ENCODE results near the gene PTBP1. TPM values are rescaled to one million over a fixed set of nuclear protein-coding genes. Genes with fewer than 3 reads are reported as not detected.
"Not testable (repeated sequence)": the region's sequence is repeated elsewhere in the genome, so short reads cannot be mapped to it uniquely, and the experiment has no call there.

The PTBP1 gene
- total and polyA plus RNA-seq, 8 donors, result 83.3 to 160 (median 115) TPM

DNA sequence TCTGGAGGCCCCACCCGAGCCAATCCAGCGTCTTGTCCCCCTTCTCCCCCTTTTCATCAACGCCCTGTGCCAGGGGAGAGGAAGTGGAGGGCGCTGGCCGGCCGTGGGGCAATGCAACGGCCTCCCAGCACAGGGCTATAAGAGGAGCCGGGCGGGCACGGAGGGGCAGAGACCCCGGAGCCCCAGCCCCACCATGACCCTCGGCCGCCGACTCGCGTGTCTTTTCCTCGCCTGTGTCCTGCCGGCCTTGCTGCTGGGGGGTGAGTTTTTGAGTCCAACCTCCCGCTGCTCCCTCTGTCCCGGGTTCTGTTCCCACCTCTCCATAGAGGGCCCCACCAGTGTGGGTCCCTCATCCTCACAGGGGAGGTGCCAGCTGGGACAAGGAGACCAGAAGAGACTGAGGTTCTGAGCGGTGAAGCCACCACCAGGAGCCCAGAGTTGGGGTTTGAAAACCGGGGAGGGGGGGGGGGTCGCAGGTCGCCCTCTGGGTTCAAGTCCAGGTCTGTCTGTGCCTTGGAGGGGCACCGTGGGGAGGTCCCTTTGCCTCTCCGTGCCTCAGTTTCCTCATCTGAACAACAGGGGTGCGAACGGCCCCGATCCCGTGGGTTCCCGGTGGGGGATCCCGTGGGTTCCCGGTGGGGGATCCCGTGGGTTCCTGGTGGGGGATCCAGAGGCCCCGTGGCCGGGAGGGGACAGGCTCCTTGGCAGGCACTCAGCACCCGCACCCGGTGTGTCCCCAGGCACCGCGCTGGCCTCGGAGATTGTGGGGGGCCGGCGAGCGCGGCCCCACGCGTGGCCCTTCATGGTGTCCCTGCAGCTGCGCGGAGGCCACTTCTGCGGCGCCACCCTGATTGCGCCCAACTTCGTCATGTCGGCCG is 55.1 kb downstream of the PTBP1 start, which contains the start of gene ELANE:
TSS of gene ELANE (plus strand) at position 168 of the 878 bp plus-strand sequence. CDS start at position 194, 26 bp downstream.
- no peak for ATAC-seq

GRCh38 chr19:853014-853585 is 55.8 kb downstream of the PTBP1 start:
- no peak for TF ChIP-seq CTCF (IDR thresholded peaks at IDR 0.05)
- Histone ChIP-seq H3K27ac (no peak overlapping the region), H3K36me3 (no peaks in the 10 kb centered on the region), H3K4me3 (no peak overlapping the region), H3K9me3 (no peaks in the 10 kb centered on the region), H3K27me3 (peaks cover 0 to 7% (median 0%) of the 10 kb centered on the region in 4 donors), H3K4me1 (peaks cover 0 to 5% (median 0%) of the 10 kb centered on the region in 3 donors)
- peak in 1 of 6 donors; percentile 70 for DNase-seq
- WGBS, 2 donors, result 24 to 27% methylated on average over 48 to 67 of the region's 67 CpGs
- ATAC-seq, result no peak
- intact Hi-C loops (cut with DNase I), result no loop called here
- no peak for FAIRE-seq

More for the DNA sequence above, 55.1 kb downstream of the PTBP1 start, which contains the start of gene ELANE:
- Histone ChIP-seq H3K4me1 (peaks cover 0 to 5% (median 0%) of the 10 kb centered on the region in 3 donors), H3K4me3 (no peak within 1 kb of the TSS), H3K27me3 (peaks cover 0 to 7% (median 0%) of the 10 kb centered on the region in 4 donors), H3K36me3 (no peaks in the 10 kb centered on the region), H3K9me3 (no peaks in the 10 kb centered on the region), H3K27ac (peak within 1 kb of the TSS in 1 of 4 donors; percentile 63)
- TF ChIP-seq CTCF (IDR thresholded peaks at IDR 0.05), result no peak
- 54 to 58% methylated on average over 40 to 55 of the region's 55 CpGs for WGBS, 2 donors
- intact Hi-C loops (cut with DNase I), result no loop called here
- FAIRE-seq (no peak), DNase-seq (peak in 1 of 6 donors; percentile 72)

DNA sequence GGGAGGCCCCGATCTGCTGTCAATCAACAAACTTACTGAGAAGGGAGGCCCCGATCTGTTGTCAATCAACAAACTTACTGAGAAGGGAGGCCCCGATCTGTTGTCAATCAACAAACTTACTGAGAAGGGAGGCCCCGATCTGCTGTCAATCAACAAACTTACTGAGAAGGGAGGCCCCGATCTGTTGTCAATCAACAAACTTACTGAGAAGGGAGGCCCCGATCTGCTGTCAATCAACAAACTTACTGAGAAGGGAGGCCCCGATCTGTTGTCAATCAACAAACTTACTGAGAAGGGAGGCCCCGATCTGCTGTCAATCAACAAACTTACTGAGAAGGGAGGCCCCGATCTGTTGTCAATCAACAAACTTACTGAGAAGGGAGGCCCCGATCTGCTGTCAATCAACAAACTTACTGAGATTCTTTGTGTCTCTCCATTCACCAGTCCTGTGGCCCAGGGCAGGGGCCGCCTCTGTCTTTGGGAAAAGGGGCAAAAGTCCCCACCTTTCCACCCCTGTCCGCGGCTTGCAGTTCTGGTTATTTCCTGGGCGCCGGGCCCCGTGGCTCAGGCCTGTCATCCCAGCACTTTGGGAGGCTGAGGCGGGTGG is 56.5 kb downstream of the PTBP1 start:
- intact Hi-C loops (cut with DNase I); FAIRE-seq; ATAC-seq; H3K4me1 ChIP-seq; H3K36me3 ChIP-seq; H3K27ac ChIP-seq; H3K9me3 ChIP-seq; H3K4me3 ChIP-seq; H3K27me3 ChIP-seq: not testable (repeated sequence)
- DNase-seq, result peak in 1 of 6 donors; percentile 35
- WGBS, 2 donors, result 59 to 73% methylated on average over 10 to 12 of the region's 17 CpGs

DNA sequence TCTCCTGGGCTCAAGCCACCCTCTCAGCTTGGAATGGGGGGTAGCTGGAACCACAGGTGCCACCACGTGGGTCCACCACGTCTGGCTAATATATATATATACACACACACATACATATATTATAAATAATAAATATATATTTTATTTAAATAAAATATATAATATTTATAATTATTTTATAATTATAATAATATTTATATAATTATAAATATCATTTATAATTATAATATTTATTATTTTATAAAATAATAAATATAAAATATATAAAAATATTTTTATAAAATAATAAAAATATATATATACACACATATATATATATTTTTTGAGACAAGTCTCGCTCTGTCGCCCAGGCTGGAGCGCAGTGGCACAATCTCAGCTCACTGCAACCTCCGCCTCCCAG is 57.3 kb downstream of the PTBP1 start:
- FAIRE-seq (peak; percentile 97), DNase-seq (no peak), ATAC-seq (no peak)
- Histone ChIP-seq H3K4me3 (no peak overlapping the region), H3K27me3 (peaks cover 0 to 7% (median 0%) of the 10 kb centered on the region in 4 donors), H3K27ac (no peak overlapping the region), H3K4me1 (peaks cover 0 to 5% (median 0%) of the 10 kb centered on the region in 3 donors), H3K9me3 (no peaks in the 10 kb centered on the region), H3K36me3 (no peaks in the 10 kb centered on the region)
- no peak for TF ChIP-seq CTCF (IDR thresholded peaks at IDR 0.05)
- intact Hi-C loops (cut with DNase I), result no loop called here
- 61 to 64% methylated on average over 6 of the region's 6 CpGs for WGBS, 2 donors

DNA sequence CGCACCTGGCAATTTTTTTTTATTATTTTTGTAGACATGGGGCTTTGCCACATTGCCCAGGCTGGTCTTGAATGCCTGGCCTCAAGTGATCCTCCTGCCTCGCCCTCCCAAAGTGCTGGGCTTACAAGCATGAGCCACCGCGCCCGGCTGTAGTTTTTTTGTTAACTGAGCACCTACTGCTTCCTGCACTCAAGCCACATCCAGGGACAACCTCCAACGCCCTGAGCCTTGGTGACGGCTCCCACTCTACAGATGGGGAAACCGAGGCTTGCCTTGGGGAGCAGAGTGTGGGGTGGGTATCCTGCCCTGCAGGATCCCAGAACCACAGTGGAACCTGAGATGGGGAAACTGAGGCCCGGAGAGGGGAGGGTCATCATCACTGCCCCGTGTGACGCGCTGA is 57.9 kb downstream of the PTBP1 start:
- no peak overlapping the region for H3K4me3 ChIP-seq
- FAIRE-seq (no peak), ATAC-seq (no peak), DNase-seq (no peak)
- intact Hi-C loops (cut with DNase I), result no loop called here
- H3K27me3 ChIP-seq, result peaks cover 0 to 7% (median 0%) of the 10 kb centered on the region in 4 donors
- 68 to 73% methylated on average over 12 of the region's 12 CpGs for WGBS, 2 donors
- H3K9me3 ChIP-seq, result no peaks in the 10 kb centered on the region
- H3K4me1 ChIP-seq, result peaks cover 0 to 5% (median 0%) of the 10 kb centered on the region in 3 donors
- no peak overlapping the region for H3K27ac ChIP-seq
- no peak for TF ChIP-seq CTCF (IDR thresholded peaks at IDR 0.05)
- no peaks in the 10 kb centered on the region for H3K36me3 ChIP-seq

Data from pancreas (tissue), 10 donors.